HG03025 (cell line): ENCODE measurements around the gene FEZ2.

ENCODE experiments used
- ATAC-seq: cut with Tn5 transposase; IDR thresholded peaks from one replicate; pipeline ENCODE4 v1.9.1; 2021; ENCODE audit warnings: mild to moderate bottlenecking, moderate library complexity; ENCODE audit not compliant: unreplicated experiment, low FRiP score

Gene FEZ2

GRCh38 chr2:36564377-36564930 is 33.5 kb downstream of the FEZ2 start:
- no peak for ATAC-seq

- no peak for ATAC-seq
Observed at GRCh38 chr2:36562973-36563532, 34.9 kb downstream of the FEZ2 start.

- no peak for ATAC-seq
Observed at GRCh38 chr2:36562240-36562639, 35.7 kb downstream of the FEZ2 start.

- ATAC-seq, result no peak
Observed at GRCh38 chr2:36561237-36561944, 36.6 kb downstream of the FEZ2 start.

GRCh38 chr2:36560726-36561125 is 37.2 kb downstream of the FEZ2 start:
- ATAC-seq, result no peak

GRCh38 chr2:36559221-36559942 is 38.6 kb downstream of the FEZ2 start:
- ATAC-seq, result no peak

GRCh38 chr2:36556842-36557241 is 41.1 kb downstream of the FEZ2 start:
- ATAC-seq, result no peak

GRCh38 chr2:36555789-36556188 is 42.2 kb downstream of the FEZ2 start:
- no peak for ATAC-seq

- no peak for ATAC-seq
Observed at GRCh38 chr2:36554531-36554930, 43.4 kb downstream of the FEZ2 start.

- ATAC-seq, result no peak
Observed at GRCh38 chr2:36553683-36554082, 44.3 kb downstream of the FEZ2 start.

GRCh38 chr2:36550006-36550405 is 48.0 kb downstream of the FEZ2 start:
- ATAC-seq, result no peak

- ATAC-seq, result no peak
Observed at GRCh38 chr2:36549165-36549574, 48.8 kb downstream of the FEZ2 start.

GRCh38 chr2:36547906-36548305 is 50.1 kb downstream of the FEZ2 start:
- ATAC-seq, result no peak

- no peak for ATAC-seq
Observed at GRCh38 chr2:36545871-36546416, 52.0 kb downstream of the FEZ2 start.

GRCh38 chr2:36544638-36545338 is 53.2 kb downstream of the FEZ2 start:
- no peak for ATAC-seq

- no peak for ATAC-seq
Observed at GRCh38 chr2:36541891-36542595, 55.9 kb downstream of the FEZ2 start.

GRCh38 chr2:36540986-36541754 is 56.8 kb downstream of the FEZ2 start:
- ATAC-seq, result no peak

GRCh38 chr2:36539631-36540030 is 58.3 kb downstream of the FEZ2 start:
- no peak for ATAC-seq

GRCh38 chr2:36538335-36538734 is 59.6 kb downstream of the FEZ2 start:
- no peak for ATAC-seq
